Stimulated activated CD4-positive, alpha-beta T cell treated with anti-CD3 and anti-CD28 coated beads, Interleukin-1b, Interleukin-23, amount 100 ng/mL, for 4 hours (primary cell): ENCODE measurements around the gene PTPRK.

Source experiments
- DNase-seq, 2 donors: peaks; one replicate each; pipeline ENCODE4 v3.0.0-alpha.2; 2020; ENCODE audit warnings: low read depth in 2 of 2

PTPRK gene

DNA sequence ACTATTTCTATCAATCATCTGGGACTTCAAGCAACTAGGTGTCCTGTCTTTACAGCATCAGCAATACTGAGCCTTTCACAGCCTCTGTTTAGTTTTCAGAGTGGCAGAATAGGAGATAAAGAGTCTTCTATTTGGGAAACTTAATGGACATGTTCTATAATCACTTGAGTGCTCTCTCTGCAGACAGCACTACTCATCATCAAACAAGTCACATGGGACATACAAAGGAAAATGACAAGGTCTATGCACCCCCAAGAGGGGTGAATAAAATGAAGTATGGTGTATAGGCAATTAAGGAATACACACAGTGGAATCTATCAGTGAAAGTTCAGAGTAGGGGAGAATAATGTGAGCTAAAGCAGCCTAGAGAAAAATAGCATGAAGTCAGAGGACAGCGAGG, 381.7 kb downstream of the PTPRK start:
- no peak for DNase-seq

DNA sequence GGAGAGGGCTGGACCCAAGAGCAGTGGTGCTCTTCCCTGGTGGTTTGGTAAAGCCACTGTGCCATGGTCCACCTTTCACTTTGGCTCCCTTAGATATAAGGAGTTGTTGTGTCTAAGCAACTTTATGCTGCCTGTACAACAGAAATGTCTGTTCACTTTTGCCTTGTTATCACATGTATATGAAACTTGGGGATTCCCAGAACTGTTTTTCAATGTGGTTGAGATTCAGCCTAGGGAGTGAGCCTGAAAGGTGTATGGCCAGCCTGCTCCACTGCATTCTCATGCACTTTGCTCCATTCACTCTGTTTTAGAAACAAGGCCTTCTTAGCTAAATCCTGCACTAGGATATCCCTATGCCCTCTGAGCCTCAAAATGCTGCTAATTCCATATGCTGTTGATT, 385.1 kb downstream of the PTPRK start:
- DNase-seq: no peak

DNA sequence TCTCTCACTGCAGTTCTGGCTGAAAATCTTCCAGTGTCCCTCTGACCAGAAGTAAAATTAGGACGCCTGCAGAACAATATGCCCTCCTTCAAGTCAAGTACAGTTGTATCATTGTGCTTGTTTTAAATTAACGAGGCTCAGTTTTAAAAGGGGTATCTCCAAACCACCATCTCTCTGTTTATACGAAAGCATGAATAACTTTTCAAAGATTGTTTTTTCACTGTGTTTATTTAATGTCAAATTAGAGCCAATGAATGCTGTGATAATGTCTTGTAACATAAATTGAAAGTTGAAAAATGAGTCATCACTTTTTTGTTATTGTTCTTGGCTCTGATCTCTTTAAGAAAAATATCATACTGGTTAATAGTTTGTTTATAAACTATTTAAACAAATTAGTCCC, 388.8 kb downstream of the PTPRK start:
- no peak for DNase-seq

DNA sequence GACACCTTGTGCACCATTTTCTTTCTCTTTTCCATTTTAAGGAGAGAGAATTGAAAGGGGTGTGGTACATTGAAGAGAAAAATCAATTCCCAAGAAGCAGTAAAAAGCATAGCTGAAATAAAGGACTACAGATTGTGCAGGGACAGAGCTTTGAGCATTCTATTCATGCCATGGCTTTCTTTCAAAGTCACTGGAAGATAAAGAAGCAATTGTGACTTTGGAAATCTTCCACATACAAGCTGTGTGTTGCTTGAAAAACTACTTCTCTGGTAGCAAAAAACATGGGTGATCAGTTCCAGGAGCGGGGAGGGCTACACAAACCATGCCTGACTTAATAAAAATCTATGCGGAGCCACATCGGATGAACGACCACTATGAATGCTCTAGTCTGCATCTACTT, 389.4 kb downstream of the PTPRK start:
- no peak for DNase-seq

DNA sequence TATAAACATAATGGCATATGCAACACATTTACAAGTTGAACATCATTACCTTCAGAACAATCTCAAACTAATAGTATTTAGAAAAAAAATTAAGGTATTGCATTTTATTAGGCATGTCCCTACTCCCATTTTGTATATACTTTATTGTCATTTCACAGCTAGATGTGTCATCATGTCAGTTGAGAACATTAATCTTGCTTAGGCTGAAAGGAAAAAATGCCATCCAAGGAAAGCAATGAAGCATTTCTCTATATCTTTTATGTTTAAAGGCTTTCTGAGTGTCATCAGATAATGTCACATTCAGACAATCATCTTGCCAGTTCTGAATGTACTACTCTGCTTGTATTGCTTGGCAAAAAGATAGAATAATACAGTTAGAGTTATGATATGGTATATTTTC, 390.7 kb downstream of the PTPRK start:
- DNase-seq: no peak

DNA sequence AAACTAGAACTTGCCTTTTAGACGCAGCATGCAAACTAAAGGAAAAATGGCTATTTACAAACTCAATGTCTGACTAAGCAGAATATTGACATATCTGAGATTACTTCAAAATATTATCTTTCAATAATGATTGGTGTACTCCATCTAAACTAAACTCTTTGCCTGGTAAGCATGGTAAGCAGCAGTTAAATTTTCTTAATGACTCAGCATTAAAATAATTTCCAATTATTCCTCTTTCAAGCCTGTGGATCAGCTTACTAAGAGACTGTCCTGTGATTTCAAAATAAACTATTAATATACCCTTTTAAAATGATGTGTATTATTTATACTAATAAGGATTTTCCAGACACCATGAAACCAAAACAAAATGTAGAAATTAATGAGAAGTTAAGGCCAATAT, 392.7 kb downstream of the PTPRK start:
- no peak for DNase-seq

DNA sequence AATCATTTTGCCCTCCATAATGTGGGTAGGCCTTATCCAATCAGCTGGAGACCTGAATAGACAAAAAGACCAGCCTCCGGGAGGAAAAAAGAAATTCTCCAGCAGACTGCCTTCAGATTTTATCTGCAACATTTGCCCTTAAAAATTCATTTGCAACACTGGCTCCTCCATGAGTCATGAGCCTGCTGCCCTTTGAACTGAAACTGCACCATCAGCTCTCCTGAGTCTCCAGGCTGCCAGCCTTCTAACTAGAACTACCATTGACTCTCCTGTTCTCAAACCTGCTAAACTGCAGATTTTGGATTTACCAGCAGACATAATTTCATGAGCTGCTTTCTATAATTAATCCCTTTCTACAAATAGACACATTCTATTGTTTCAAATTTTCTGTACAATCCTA, 395.7 kb downstream of the PTPRK start:
- no peak for DNase-seq

- DNase-seq: no peak
Measured at GRCh38 chr6:128121610-128122009, 398.8 kb downstream of the PTPRK start.

DNA sequence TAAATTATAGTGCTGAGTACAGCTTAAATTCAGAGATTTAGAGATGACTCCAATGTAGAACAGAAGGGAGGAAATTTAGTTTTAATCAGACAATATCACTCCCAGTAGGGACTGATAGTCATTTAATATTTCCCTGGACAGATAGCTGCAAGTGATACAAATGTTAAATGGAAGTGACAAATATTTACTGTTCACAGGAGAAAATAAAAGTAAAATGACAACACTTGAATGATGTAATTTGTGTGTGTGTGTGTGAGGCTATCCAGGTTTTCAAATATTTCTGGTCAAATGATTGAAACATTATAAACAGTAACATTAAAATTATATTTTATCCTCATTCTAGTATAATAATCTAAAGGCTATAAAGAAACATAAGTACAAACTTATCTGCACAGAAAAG, 399.2 kb downstream of the PTPRK start:
- DNase-seq: no peak

DNA sequence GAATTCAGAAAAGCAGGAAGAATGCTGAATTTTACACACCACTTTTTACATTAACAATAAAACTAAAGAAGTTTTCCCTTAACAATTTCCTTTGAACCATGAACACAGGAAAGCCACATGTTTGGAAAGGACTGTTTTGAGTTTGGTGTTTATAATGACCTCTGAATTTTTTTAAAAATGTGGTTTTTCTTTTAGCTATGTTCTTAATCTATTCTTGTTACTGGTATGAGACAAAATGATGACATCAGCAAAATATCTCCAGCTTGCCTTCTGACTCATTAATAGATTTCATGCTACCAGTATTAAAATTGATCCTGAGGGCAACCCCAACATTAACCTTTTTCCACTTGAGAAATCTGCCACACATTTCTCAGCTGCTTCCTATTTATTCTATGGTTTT, 402.0 kb downstream of the PTPRK start:
- no peak for DNase-seq

GRCh38 chr6:128117916-128118315, 402.5 kb downstream of the PTPRK start:
- DNase-seq: no peak

GRCh38 chr6:128114164-128114563, 406.2 kb downstream of the PTPRK start:
- no peak for DNase-seq

- no peak for DNase-seq
Measured at GRCh38 chr6:128112494-128112893, 407.9 kb downstream of the PTPRK start.

DNA sequence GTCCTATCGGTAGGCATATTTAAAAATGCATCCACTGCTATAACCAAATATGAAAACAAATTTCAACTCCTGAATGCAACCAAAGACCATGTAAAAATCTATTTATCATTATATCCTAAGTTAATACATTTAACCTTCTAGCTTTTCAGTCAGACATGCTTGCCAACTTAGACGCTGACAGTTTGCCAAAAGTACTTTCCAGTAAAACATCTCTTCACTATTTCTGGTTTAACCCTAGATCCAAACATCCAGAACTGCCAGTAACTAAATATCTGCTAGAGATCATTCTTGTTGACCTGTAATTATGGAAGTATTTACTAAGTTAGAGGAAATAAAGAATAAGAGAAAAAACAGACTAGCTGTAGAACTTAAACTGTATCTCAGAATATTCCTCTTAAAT, 409.3 kb downstream of the PTPRK start:
- DNase-seq: no peak

DNA sequence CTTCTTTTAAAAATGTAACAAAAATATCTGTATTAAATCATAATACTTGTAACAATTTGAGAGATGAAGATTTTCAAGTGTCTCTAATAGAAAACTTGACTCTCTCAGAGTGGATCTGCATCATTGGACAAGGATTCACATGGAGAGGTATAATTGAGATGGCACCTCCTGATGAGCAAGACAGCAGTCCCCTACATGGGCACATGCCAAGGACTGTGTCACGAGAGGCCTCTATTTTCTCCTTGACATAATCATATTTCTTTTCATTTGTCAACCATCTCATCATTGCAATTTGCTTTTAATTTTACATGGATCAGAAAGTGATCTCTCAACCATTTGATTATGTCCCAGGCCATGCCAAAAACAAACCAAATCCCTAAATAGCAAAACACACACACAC, 412.7 kb downstream of the PTPRK start:
- DNase-seq: no peak

GRCh38 chr6:128099571-128100197, 420.7 kb downstream of the PTPRK start:
- DNase-seq: no peak

DNA sequence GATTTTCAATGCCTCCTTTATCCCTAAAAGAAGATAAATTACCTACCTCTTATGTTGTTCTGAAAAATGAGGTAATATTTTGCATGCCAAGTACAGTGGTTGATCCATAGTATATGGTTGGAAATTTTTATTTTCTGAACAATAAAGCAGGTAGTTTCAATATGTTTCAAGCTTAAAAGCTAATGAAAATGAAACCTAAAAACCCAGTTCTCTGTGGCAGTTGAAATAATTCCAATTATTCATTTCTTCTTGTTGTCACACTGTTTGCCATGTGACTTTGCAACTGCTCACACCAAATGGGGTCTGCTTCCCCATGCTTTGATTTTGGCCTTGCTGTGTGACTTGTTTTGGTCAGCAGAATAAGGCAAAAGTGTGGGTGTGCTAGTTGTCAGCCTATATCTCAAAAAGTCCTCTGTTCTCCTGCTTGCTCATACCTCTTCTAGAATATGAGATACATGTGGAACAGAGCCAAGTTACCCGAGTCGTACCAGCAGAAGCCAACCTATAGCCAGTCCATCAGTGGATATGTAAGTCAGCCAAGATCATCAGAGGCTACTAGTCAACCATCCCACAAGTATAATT, 422.3 kb downstream of the PTPRK start:
- no peak for DNase-seq

GRCh38 chr6:128097009-128097408, 423.4 kb downstream of the PTPRK start:
- no peak for DNase-seq

GRCh38 chr6:128095362-128095761, 425.0 kb downstream of the PTPRK start:
- DNase-seq: no peak

- no peak for DNase-seq
Measured at GRCh38 chr6:128079021-128079420, 441.4 kb downstream of the PTPRK start.

DNA sequence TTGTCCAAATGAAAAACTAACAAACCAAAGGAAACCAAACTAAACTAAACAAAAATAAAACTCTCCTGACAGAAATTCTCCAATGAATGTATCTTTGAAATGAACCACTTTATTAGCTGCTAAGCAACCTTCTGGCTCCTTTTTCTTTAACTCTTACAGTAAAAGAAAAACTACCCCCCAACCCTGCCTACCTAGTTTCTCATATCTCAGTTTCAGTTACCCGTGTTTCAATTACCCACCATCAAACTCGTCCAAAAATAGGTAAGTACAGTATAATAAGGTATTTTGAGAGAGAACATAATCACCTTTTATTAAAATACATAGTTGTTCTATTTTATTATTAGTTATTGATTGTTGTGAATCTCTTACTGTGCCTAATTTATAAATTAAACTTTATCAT, 442.1 kb downstream of the PTPRK start:
- no peak for DNase-seq

DNA sequence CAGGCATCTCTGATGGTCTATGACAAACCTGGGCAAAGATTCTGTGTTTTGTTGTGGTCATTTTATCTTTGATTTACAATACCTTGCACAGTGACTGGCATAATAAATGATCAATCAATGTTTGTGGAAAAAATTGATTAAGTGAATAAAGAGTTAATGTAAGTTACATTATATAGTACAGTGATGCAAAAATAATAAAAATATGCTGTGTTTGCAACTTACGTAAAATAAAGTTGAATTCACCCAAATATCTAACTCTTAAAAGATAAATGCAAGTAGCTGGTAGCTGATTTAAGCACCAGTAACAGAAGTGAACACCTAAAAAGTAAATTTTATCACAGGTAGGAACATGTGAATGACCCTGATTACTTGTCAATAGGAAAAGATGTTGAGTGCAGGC, 443.6 kb downstream of the PTPRK start:
- DNase-seq: no peak

DNA sequence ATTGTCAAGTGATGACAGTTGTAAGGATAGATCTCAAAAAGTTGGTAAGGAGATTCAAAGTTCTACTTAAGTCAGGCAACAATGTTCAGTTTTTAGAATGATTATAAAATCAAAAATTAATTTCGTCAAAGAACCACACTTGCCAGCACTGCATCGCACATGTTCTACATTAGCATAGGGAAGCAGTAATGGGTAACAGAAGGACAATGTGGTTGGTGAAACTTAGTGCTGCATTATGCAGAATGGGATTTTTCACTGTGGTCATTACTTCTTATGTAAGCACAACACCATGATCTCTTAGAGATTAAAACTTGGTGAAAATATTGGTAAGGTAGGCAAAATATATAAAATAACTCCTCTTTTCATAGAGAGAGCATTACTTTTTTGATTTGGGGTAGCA, 445.8 kb downstream of the PTPRK start:
- DNase-seq: no peak

DNA sequence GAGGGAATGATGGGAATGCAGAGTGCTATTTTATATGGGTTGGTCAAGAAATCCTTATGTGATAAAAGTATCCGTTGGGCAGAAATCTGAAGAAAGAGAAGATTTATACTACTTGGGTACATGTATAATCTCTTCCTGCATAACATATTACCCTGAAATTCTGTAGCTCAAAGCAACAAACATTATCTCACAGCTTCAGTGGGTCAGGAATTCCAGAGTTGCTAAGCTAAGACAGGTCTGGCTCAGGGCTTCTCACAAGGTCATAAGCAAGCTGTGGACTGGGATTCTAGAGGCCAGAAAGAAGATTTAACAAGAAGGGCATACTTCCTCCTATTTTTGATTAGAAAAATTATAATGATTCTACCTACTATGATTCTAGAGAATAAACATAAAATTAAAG, 447.0 kb downstream of the PTPRK start:
- no peak for DNase-seq
